CD14-positive monocyte (primary cell): ENCODE results near the gene DNASE1. TPM values are rescaled to one million over a fixed set of nuclear protein-coding genes. Genes with fewer than 3 reads are reported as not detected.

Experiments
- DNase-seq, 3 donors: peaks; one replicate each; pipeline ENCODE4 v3.0.0-alpha.2; 2011 to 2022
- H2AFZ ChIP-seq: 2 replicates; pipeline ENCODE4 v1.6.0; 2012; ENCODE audit warnings: mild to moderate bottlenecking, low read depth, low read length, inconsistent platforms; ENCODE audit not compliant: insufficient read depth, poor library complexity, severe bottlenecking
- H3K27ac ChIP-seq, 2 donors: 1 replicate in 1 of 2; 2 replicates in 1 of 2; pipeline ENCODE4 v1.5.1; 2012 to 2013; ENCODE audit warnings: low read length in 2 of 2, control low read depth in 1 of 2, inconsistent platforms in 1 of 2, low read depth in 1 of 2, mild to moderate bottlenecking in 1 of 2
- H3K27me3 ChIP-seq, 2 donors: one replicate each; pipeline versions ENCODE4 v1.6.0 to v1.6.1; 2011 to 2013; ENCODE audit warnings: low read length in 2 of 2; ENCODE audit not compliant: control insufficient read depth in 2 of 2, insufficient read depth in 2 of 2
- H3K36me3 ChIP-seq, 2 donors: replicated peaks in 1 of 2; 1 replicate in 1 of 2; 2 replicates in 1 of 2; pipeline versions ENCODE4 v1.5.1 to v1.6.1; 2012 to 2013; ENCODE audit warnings: low read length in 2 of 2, control low read depth in 1 of 2, inconsistent platforms in 1 of 2, mild to moderate bottlenecking in 1 of 2; ENCODE audit not compliant: insufficient read depth in 2 of 2, control insufficient read depth in 1 of 2
- H3K4me1 ChIP-seq, 2 donors: 1 replicate in 1 of 2; 2 replicates in 1 of 2; pipeline versions ENCODE4 v1.5.1 to v1.6.1; 2012 to 2013; ENCODE audit warnings: low read length in 2 of 2, control low read depth in 1 of 2, inconsistent platforms in 1 of 2, mild to moderate bottlenecking in 1 of 2, moderate library complexity in 1 of 2; ENCODE audit not compliant: insufficient read depth in 2 of 2, control insufficient read depth in 1 of 2
- H3K4me2 ChIP-seq: replicated peaks from 2 replicates; pipeline ENCODE3; 2012; ENCODE audit warnings: low read length, moderate library complexity, mild to moderate bottlenecking; ENCODE audit not compliant: poor library complexity, severe bottlenecking; ENCODE audit errors: extremely low read depth
- H3K4me3 ChIP-seq, 3 experiments: fragments of 200-600 bp in 1 of 3; sonication (generic) in 1 of 3; replicated peaks in 1 of 3; 1 replicate in 2 of 3; 2 replicates in 1 of 3; pipeline ENCODE4 v1.5.1; 2011 to 2013; ENCODE audit warnings: low read length in 3 of 3, mild to moderate bottlenecking in 3 of 3, control low read depth in 2 of 3, low read depth in 2 of 3, inconsistent platforms in 1 of 3, moderate library complexity in 1 of 3
- H3K79me2 ChIP-seq: 2 replicates; pipeline ENCODE4 v1.6.0; 2012; ENCODE audit warnings: mild to moderate bottlenecking, control low read depth, inconsistent platforms, low read length, moderate library complexity; ENCODE audit not compliant: insufficient read depth
- H3K9ac ChIP-seq: 2 replicates; pipeline ENCODE4 v1.6.0; 2017; ENCODE audit warnings: low read length, mild to moderate bottlenecking; ENCODE audit not compliant: insufficient read depth, poor library complexity, severe bottlenecking
- H3K9me3 ChIP-seq, 2 donors: replicated peaks in 1 of 2; 1 replicate in 1 of 2; 2 replicates in 1 of 2; pipeline versions ENCODE4 v1.5.1 to v1.6.1; 2012 to 2013; ENCODE audit warnings: low read length in 2 of 2, control low read depth in 1 of 2; ENCODE audit not compliant: control insufficient read depth in 1 of 2, insufficient read depth in 1 of 2
- H4K20me1 ChIP-seq: 2 replicates; pipeline ENCODE4 v1.6.0; 2012; ENCODE audit warnings: mild to moderate bottlenecking, low read length, control low read depth, moderate library complexity; ENCODE audit not compliant: insufficient read depth
- H3K27ac Mint-ChIP-seq, 7 donors: one replicate each; pipeline ENCODE4 v1.8.0; 2020; ENCODE audit warnings: mild to moderate bottlenecking in 7 of 7, mixed read lengths in 7 of 7, moderate library complexity in 6 of 7, inconsistent platforms in 2 of 7
- H3K27me3 Mint-ChIP-seq, 3 donors: one replicate each; pipeline ENCODE4 v1.8.0; 2021 to 2022; ENCODE audit warnings: low read depth in 3 of 3, mild to moderate bottlenecking in 3 of 3, mixed read lengths in 3 of 3, moderate library complexity in 3 of 3, inconsistent platforms in 1 of 3
- H3K36me3 Mint-ChIP-seq, 2 donors: one replicate each; pipeline ENCODE4 v1.8.0; 2020; ENCODE audit warnings: mixed read lengths in 2 of 2, inconsistent platforms in 1 of 2, mild to moderate bottlenecking in 1 of 2
- H3K4me1 Mint-ChIP-seq: one replicate; pipeline ENCODE4 v1.8.0; 2020; ENCODE audit warnings: mild to moderate bottlenecking, mixed read lengths
- H3K4me3 Mint-ChIP-seq, 2 donors: one replicate each; pipeline ENCODE4 v1.8.0; 2020; ENCODE audit warnings: mild to moderate bottlenecking in 2 of 2, mixed read lengths in 2 of 2, moderate library complexity in 1 of 2
- H3K9me3 Mint-ChIP-seq, 7 donors: one replicate each; pipeline ENCODE4 v1.8.0; 2020 to 2022; ENCODE audit warnings: mixed read lengths in 7 of 7, mild to moderate bottlenecking in 6 of 7, moderate library complexity in 6 of 7, inconsistent platforms in 2 of 7
- CTCF ChIP-seq: fragments of 200-600 bp; IDR thresholded peaks from one replicate; pipeline ENCODE4 v1.8.0; 2022; ENCODE audit warnings: antibody characterized with exemption, mild to moderate bottlenecking
- WGBS: methylation state at CpG from one replicate; pipeline ENCODE4 v1.1.5; 2013; ENCODE audit warnings: missing lambda C conversion rate; ENCODE audit not compliant: insufficient coverage; 5-methylcytosine and 5-hydroxymethylcytosine counted together
- intact Hi-C, 2 donors: fragments of 100-400 bp; cut with micrococcal nuclease; formaldehyde crosslinking; loops; one replicate each; pipeline versions ENCODE4 v1.15.0 to v1.15.1; 2023
- polyA minus RNA-seq: library from RNA; depleted of rRNA, polyadenylated mRNA; stranded (reverse); fragments of >200 nt; gene quantifications from 2 replicates; pipeline ENCODE4 v1.2.3, GENCODE V29; 2012
- polyA plus RNA-seq, 3 donors: library from polyadenylated mRNA; depleted of rRNA in 1 of 3; unstranded in 2 of 3; stranded (reverse) in 1 of 3; fragments of 300-500 nt in 2 of 3; fragments of >200 nt in 1 of 3; fragmentation: Illumina TruSeq in 2 of 3; gene quantifications; 1 replicate in 2 of 3; 2 replicates in 1 of 3; pipeline ENCODE4 v1.2.3, GENCODE V29; 2012 to 2021
- total RNA-seq, 12 experiments: library from RNA in 1 of 12; stranded (reverse) in 1 of 12; fragments of 120-200 nt in 1 of 12; gene quantifications; one replicate each; pipeline ENCODE4 v1.2.4 and lab custom pipeline; 2013 to 2026; ENCODE audit warnings: mixed read lengths in 6 of 12, inconsistent platforms in 1 of 12

DNASE1 gene
- 14.3 TPM for total RNA-seq (2013)
- polyA plus RNA-seq (10 to 100 TPM in 1 of 3 donors, 1 to 10 TPM in 1, not detected in 1; 1.5 to 21.1 TPM), polyA minus RNA-seq (14.5 and 16.1 TPM in 2 replicates), total RNA-seq (lab: John Stamatoyannopoulos, UW) (1.6 to 23.3 (median 11.1) reads per million in 11 experiments)

- Histone ChIP-seq H3K9me3 (no peaks in the 10 kb centered on the region), H2AFZ (no peak within 1 kb of the TSS), H4K20me1 (no peaks in the 10 kb centered on the region), H3K4me1 (no peaks in the 10 kb centered on the region), H3K4me2 (no peak within 1 kb of the TSS), H3K79me2 (no peaks in the 10 kb centered on the region), H3K27me3 (no peaks in the 10 kb centered on the region), H3K36me3 (peaks cover 55 to 75% of the 10 kb centered on the region in 2 donors), H3K4me3 (no peak within 1 kb of the TSS), H3K9ac (no peak within 1 kb of the TSS), H3K27ac (no peak within 1 kb of the TSS)
- H3K27me3 Mint-ChIP-seq, result no peaks in the 10 kb centered on the region
- H3K9me3 Mint-ChIP-seq, result no peaks in the 10 kb centered on the region
- WGBS, result 73% methylated on average over 12 of the region's 14 CpGs
- peak within 1 kb of the TSS in 3 of 7 donors; percentile 16 to 42 (median 33) for H3K27ac Mint-ChIP-seq
- peak; percentile 41 to 55 (median 43) for DNase-seq
- H3K4me1 Mint-ChIP-seq, result peaks cover 1% of the 10 kb centered on the region
- H3K36me3 Mint-ChIP-seq, result peaks cover 67 to 85% of the 10 kb centered on the region in 2 donors
- no peak within 1 kb of the TSS for H3K4me3 Mint-ChIP-seq
- TF ChIP-seq CTCF, result peak; percentile 89
- intact Hi-C loops, result no loop called here
Measured at GRCh38 chr16:3654249-3654991, at the start of gene DNASE1. TSS of gene DNASE1 (plus strand) at chr16:3654691. CDS start at chr16:3655374, 683 bp downstream.

GRCh38 chr16:3606441-3606840 is 48.0 kb upstream of the DNASE1 start:
- no peak for TF ChIP-seq CTCF
- peaks cover 0 to 2% (median 0%) of the 10 kb centered on the region in 3 donors for H3K27me3 Mint-ChIP-seq
- intact Hi-C loops, result no loop called here
- no peaks in the 10 kb centered on the region for H3K27me3 ChIP-seq
- peaks cover 41 to 63% of the 10 kb centered on the region in 2 donors for H3K36me3 Mint-ChIP-seq
- DNase-seq, result no peak
- H4K20me1 ChIP-seq, result no peaks in the 10 kb centered on the region
- H3K27ac Mint-ChIP-seq, result no peak overlapping the region
- H2AFZ ChIP-seq, result no peak overlapping the region
- H3K4me2 ChIP-seq, result no peak overlapping the region
- no peak overlapping the region for H3K4me3 ChIP-seq
- H3K36me3 ChIP-seq, result peaks cover 19 to 54% of the 10 kb centered on the region in 2 donors
- peaks cover 9 to 10% of the 10 kb centered on the region in 2 donors for H3K4me1 ChIP-seq
- peaks cover 0 to 3% (median 0%) of the 10 kb centered on the region in 7 donors for H3K9me3 Mint-ChIP-seq
- no peak overlapping the region for H3K9ac ChIP-seq
- H3K4me1 Mint-ChIP-seq, result peaks cover 19% of the 10 kb centered on the region
- H3K27ac ChIP-seq, result no peak overlapping the region
- peaks cover 11% of the 10 kb centered on the region for H3K79me2 ChIP-seq
- WGBS, result 97% methylated on average over 9 of the region's 11 CpGs
- H3K4me3 Mint-ChIP-seq, result no peak overlapping the region
- H3K9me3 ChIP-seq, result no peaks in the 10 kb centered on the region
